Measurements from ENCODE around the gene UTP25. TPM values are rescaled to one million over a fixed set of nuclear protein-coding genes. Genes with fewer than 3 reads are reported as not detected.

UTP25 gene
- total RNA-seq, 1 experiment from 2014 or later = 12.7 TPM

- Histone ChIP-seq H4K20me1 (ENCODE audit: insufficient read depth) (no peaks in the 10 kb centered on the region), H3K79me2 (ENCODE audit: insufficient read depth, low read length) (peaks cover 8% of the 10 kb centered on the region; the same call in 1 of the 2 replicates), H3K9me2 (ENCODE audit: insufficient read depth) (no peaks in the 10 kb centered on the region), H3K36me3 (ENCODE audit: control insufficient read depth in 1 of 2, insufficient read depth in 2 of 2, low read length in 2 of 2) (peaks cover 52 to 77% of the 10 kb centered on the region in 2 experiments), H3K27ac (ENCODE audit: low read depth, low read length) (no peak overlapping the region), H3K9ac (ENCODE audit: low read length) (no peak overlapping the region), H3K9me3 (ENCODE audit: control insufficient read depth in 1 of 2, insufficient read depth in 1 of 2, low read depth in 1 of 2, low read length in 2 of 2) (no peaks in the 10 kb centered on the region), H3K4me3 (replicated peaks in 1 of 2; ENCODE audit: low read depth in 1 of 2, low read length in 2 of 2) (no peak overlapping the region), H3K4me1 (ENCODE audit: control insufficient read depth in 1 of 2, insufficient read depth in 2 of 2, low read length in 2 of 2) (peaks cover 5 to 37% of the 10 kb centered on the region in 2 experiments; a peak in 3 of 4 replicates), H3K27me3 (ENCODE audit: insufficient read depth, low read length) (no peaks in the 10 kb centered on the region), H3K4me2 (ENCODE audit: low read length) (no peak overlapping the region), H2AFZ (ENCODE audit: low read depth, low read length, poor library complexity, severe bottlenecking) (no peak overlapping the region)
- DNase-seq (ENCODE audit: low read depth, low spot score) (no peak), ATAC-seq (no peak)
- BruUV-seq (replicated peaks) = no TSS peak
- RAD21 ChIA-PET (ENCODE audit: low non-redundant PET in 1 of 2, low total read pairs in 2 of 2, uncharacterized antibody in 2 of 2, unreplicated experiment in 2 of 2) = no interaction called here
- POLR2A ChIA-PET = no interaction called here
- TF ChIP-seq EGR1 (IDR thresholded peaks at IDR 0.05; ENCODE audit: low read depth) = no peak
- TF ChIP-seq ELF1 (IDR thresholded peaks at IDR 0.05; ENCODE audit: borderline replicate concordance, low read depth) = no peak
- no peak for TF ChIP-seq ATF3 (IDR thresholded peaks at IDR 0.05)
- no peak for TF ChIP-seq SP1 (IDR thresholded peaks at IDR 0.05; ENCODE audit: low read depth)
- no peak for TF ChIP-seq YY1 (IDR thresholded peaks at IDR 0.05; ENCODE audit: extremely low read depth, insufficient replicate concordance, low read depth, low read length)
- no peak for TF ChIP-seq JUND (IDR thresholded peaks at IDR 0.05)
- TF ChIP-seq FOSL1 (IDR thresholded peaks at IDR 0.05; ENCODE audit: low read depth) = no peak
- CTCF ChIA-PET = interaction anchor here (1.3 kb wide), 1 partner anchor 14 kb away, joined by 7 read pairs; no protein-coding TSS in a partner anchor
- intact Hi-C loops (cut with micrococcal nuclease) = no loop called here
Measured at GRCh38 chr1:209837671-209838070, 9.9 kb downstream of the UTP25 start.

- CTCF ChIA-PET = interaction anchor here (1.3 to 2.0 kb wide), 2 partner anchors 15 to 22 kb away, joined by 7 read pairs; no protein-coding TSS in a partner anchor
- H3K36me3 ChIP-seq (ENCODE audit: control insufficient read depth in 1 of 2, insufficient read depth in 2 of 2, low read length in 2 of 2) = peaks cover 53 to 79% of the 10 kb centered on the region in 2 experiments
- H3K27ac ChIP-seq (ENCODE audit: low read depth, low read length) = no peak overlapping the region
Measured at GRCh38 chr1:209838537-209838936, 10.8 kb downstream of the UTP25 start.

More at GRCh38 chr1:209838537-209838936, 10.8 kb downstream of the UTP25 start:
- intact Hi-C loops (cut with micrococcal nuclease) = no loop called here
- Histone ChIP-seq H3K9ac (ENCODE audit: low read length) (no peak overlapping the region), H3K4me2 (ENCODE audit: low read length) (peak overlapping the region; percentile 68; the same call in 1 of the 2 replicates), H3K9me3 (ENCODE audit: control insufficient read depth in 1 of 2, insufficient read depth in 1 of 2, low read depth in 1 of 2, low read length in 2 of 2) (no peaks in the 10 kb centered on the region), H2AFZ (ENCODE audit: low read depth, low read length, poor library complexity, severe bottlenecking) (no peak overlapping the region), H4K20me1 (ENCODE audit: insufficient read depth) (no peaks in the 10 kb centered on the region), H3K9me2 (ENCODE audit: insufficient read depth) (no peaks in the 10 kb centered on the region), H3K4me3 (replicated peaks in 1 of 2; ENCODE audit: low read depth in 1 of 2, low read length in 2 of 2) (no peak overlapping the region), H3K79me2 (ENCODE audit: insufficient read depth, low read length) (peaks cover 8% of the 10 kb centered on the region; the same call in 1 of the 2 replicates), H3K4me1 (ENCODE audit: control insufficient read depth in 1 of 2, insufficient read depth in 2 of 2, low read length in 2 of 2) (peaks cover 5 to 37% of the 10 kb centered on the region in 2 experiments; a peak in 3 of 4 replicates), H3K27me3 (ENCODE audit: insufficient read depth, low read length) (no peaks in the 10 kb centered on the region)
- DNase-seq (ENCODE audit: low read depth, low spot score) = no peak
- ChIA-PET POLR2A (interaction anchor here (0.9 kb wide), 1 partner anchor 11 kb away, joined by 3 read pairs; the partner anchor contains the start of gene UTP25), RAD21 (ENCODE audit: low non-redundant PET in 1 of 2, low total read pairs in 2 of 2, uncharacterized antibody in 2 of 2, unreplicated experiment in 2 of 2) (no interaction called here)
- BruUV-seq (replicated peaks) = no TSS peak
- no peak for ATAC-seq
- TF ChIP-seq EGR1 (IDR thresholded peaks at IDR 0.05; ENCODE audit: low read depth) (no peak), SP1 (IDR thresholded peaks at IDR 0.05; ENCODE audit: low read depth) (no peak), SRF (IDR thresholded peaks at IDR 0.05; ENCODE audit: low read depth) (no peak)
